Measurements from ENCODE around the gene KIF5A.

DNA sequence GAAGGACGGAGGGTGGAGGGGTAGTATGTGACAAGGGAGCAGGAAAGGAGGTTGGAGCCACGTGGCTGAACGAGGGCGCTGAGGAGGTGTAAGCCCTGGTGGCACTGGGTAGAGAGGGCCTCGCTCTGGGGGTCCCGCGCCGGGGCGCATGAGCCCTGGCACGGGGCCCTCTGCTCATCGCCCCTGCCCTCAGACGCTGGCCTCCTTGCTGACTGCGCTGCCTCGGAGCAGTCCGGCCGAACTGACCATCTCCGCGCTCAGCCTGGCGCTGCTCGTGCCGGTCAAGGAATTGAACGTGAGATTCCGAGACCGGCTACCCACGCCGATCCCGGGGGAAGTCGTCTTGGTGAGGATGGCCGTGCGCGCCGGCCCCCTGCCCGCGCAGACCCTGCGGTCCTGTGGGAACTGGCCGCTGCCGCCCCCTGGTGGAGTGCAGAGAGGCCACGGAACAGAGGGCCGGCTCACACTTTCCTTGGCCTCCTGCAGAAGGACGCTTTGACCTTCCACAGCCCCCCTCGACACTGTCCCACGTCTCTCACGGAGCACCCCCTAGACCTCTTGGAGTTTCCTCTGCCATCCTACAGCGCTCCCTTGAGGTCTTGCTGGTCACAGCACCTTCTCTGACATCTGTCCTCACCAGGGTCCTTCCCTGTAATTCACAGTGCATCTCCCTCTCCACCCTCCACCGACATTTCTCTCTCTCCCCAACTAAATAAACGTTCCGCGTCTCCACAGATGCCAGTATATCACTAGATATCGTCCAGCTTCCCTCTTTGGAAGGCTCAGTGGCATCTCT, 71.9 kb downstream of the KIF5A start:
- TF ChIP-seq, protein P1, sequence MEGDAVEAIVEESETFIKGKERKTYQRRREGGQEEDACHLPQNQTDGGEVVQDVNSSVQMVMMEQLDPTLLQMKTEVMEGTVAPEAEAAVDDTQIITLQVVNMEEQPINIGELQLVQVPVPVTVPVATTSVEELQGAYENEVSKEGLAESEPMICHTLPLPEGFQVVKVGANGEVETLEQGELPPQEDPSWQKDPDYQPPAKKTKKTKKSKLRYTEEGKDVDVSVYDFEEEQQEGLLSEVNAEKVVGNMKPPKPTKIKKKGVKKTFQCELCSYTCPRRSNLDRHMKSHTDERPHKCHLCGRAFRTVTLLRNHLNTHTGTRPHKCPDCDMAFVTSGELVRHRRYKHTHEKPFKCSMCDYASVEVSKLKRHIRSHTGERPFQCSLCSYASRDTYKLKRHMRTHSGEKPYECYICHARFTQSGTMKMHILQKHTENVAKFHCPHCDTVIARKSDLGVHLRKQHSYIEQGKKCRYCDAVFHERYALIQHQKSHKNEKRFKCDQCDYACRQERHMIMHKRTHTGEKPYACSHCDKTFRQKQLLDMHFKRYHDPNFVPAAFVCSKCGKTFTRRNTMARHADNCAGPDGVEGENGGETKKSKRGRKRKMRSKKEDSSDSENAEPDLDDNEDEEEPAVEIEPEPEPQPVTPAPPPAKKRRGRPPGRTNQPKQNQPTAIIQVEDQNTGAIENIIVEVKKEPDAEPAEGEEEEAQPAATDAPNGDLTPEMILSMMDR (IDR thresholded peaks at IDR 0.05) = peak in 1 of 3 donors; percentile 9
- no peak for TF ChIP-seq POLR2A (IDR thresholded peaks at IDR 0.05)

Measured in lower leg skin (tissue), 3 donors.